Calu3 (cell line): ENCODE measurements around the gene EGFLAM. TPM values are rescaled to one million over a fixed set of nuclear protein-coding genes. Genes with fewer than 3 reads are reported as not detected.

ENCODE experiments used
- BruUV-seq: library from RNA; stranded (reverse); fragments of 400-500 nt; replicated peaks from 2 replicates; lab custom pipeline; 2021; lab: Mats Ljungman, UMichigan
- CTCF ChIA-PET: fragments of 300-600 bp; sonication (Branson Sonifier 250); formaldehyde crosslinking; loops from one replicate; lab custom pipeline; 2022; ENCODE audit warnings: antibody characterized with exemption; lab: Charles Lee
- DNase-seq: peaks from one replicate; pipeline ENCODE4 v3.0.0; 2022
- H3K27ac Mint-ChIP-seq: one replicate; pipeline ENCODE4 v1.8.0; 2022; ENCODE audit warnings: mixed read lengths; ENCODE audit not compliant: unreplicated experiment
- H3K27me3 Mint-ChIP-seq: one replicate; pipeline ENCODE4 v1.8.0; 2022; ENCODE audit warnings: mixed read lengths; ENCODE audit not compliant: unreplicated experiment
- H3K36me3 Mint-ChIP-seq: one replicate; pipeline ENCODE4 v1.8.0; 2022; ENCODE audit warnings: mild to moderate bottlenecking, moderate library complexity, mixed read lengths; ENCODE audit not compliant: insufficient read depth, unreplicated experiment
- H3K4me1 Mint-ChIP-seq: one replicate; pipeline ENCODE4 v1.8.0; 2022; ENCODE audit warnings: mild to moderate bottlenecking, low read depth, mixed read lengths; ENCODE audit not compliant: unreplicated experiment
- H3K4me3 Mint-ChIP-seq: one replicate; pipeline ENCODE4 v1.8.0; 2022; ENCODE audit warnings: mild to moderate bottlenecking, low read depth, moderate library complexity, mixed read lengths; ENCODE audit not compliant: unreplicated experiment
- H3K9me3 Mint-ChIP-seq: one replicate; pipeline ENCODE4 v1.8.0; 2022; ENCODE audit warnings: low read depth, mixed read lengths; ENCODE audit not compliant: unreplicated experiment
- CTCF ChIP-seq: fragments of 200-600 bp; IDR thresholded peaks from one replicate; pipeline ENCODE4 v1.8.0; 2022; ENCODE audit warnings: antibody characterized with exemption; ENCODE audit not compliant: unreplicated experiment
- intact Hi-C: fragments of 100-400 bp; cut with micrococcal nuclease; formaldehyde crosslinking; loops from one replicate; pipeline ENCODE4 v1.10.0; 2022; ENCODE audit not compliant: unreplicated experiment
- total RNA-seq: library from RNA; stranded (reverse); gene quantifications from 2 replicates; pipeline ENCODE4 v1.2.3, GENCODE V29; 2022

Gene EGFLAM
- total RNA-seq, 1 experiment from 2014 or later, result not detected

- BruUV-seq, result no TSS peak
- TF ChIP-seq CTCF, result no peak
- H3K9me3 Mint-ChIP-seq, result no peaks in the 10 kb centered on the region
- peaks cover 79% of the 10 kb centered on the region for H3K27me3 Mint-ChIP-seq
- intact Hi-C loops, result no loop called here
- no peak overlapping the region for H3K27ac Mint-ChIP-seq
- no peak overlapping the region for H3K4me3 Mint-ChIP-seq
- no peaks in the 10 kb centered on the region for H3K4me1 Mint-ChIP-seq
- H3K36me3 Mint-ChIP-seq, result no peaks in the 10 kb centered on the region
- DNase-seq, result no peak
- CTCF ChIA-PET, result no interaction called here
Observed at GRCh38 chr5:38417658-38418017, 159.3 kb downstream of the EGFLAM start.

GRCh38 chr5:38420246-38420645 lies 161.9 kb downstream of the EGFLAM start:
- no peak overlapping the region for H3K4me3 Mint-ChIP-seq
- H3K27me3 Mint-ChIP-seq, result peaks cover 74% of the 10 kb centered on the region
- DNase-seq, result no peak
- no TSS peak for BruUV-seq
- no peaks in the 10 kb centered on the region for H3K4me1 Mint-ChIP-seq
- H3K27ac Mint-ChIP-seq, result no peak overlapping the region
- TF ChIP-seq CTCF, result no peak
- H3K36me3 Mint-ChIP-seq, result no peaks in the 10 kb centered on the region
- no peaks in the 10 kb centered on the region for H3K9me3 Mint-ChIP-seq
- intact Hi-C loops, result loop anchor here (1.0 kb wide), 2 partner anchors 390 to 502 kb away; no protein-coding TSS in a partner anchor
- CTCF ChIA-PET, result interaction anchor here (0.7 to 1.9 kb wide), 6 partner anchors 11 to 390 kb away, joined by 3 to 31 read pairs (median 3); no protein-coding TSS in a partner anchor

GRCh38 chr5:38420691-38421390 lies 162.5 kb downstream of the EGFLAM start:
- intact Hi-C loops, result loop anchor here (1.0 kb wide), 2 partner anchors 389 to 501 kb away; no protein-coding TSS in a partner anchor
- peak; percentile 74 for TF ChIP-seq CTCF
- Mint-ChIP-seq H3K9me3 (no peaks in the 10 kb centered on the region), H3K27ac (no peak overlapping the region), H3K27me3 (peaks cover 70% of the 10 kb centered on the region), H3K4me1 (no peaks in the 10 kb centered on the region), H3K36me3 (no peaks in the 10 kb centered on the region), H3K4me3 (no peak overlapping the region)
- CTCF ChIA-PET, result interaction anchor here (0.7 to 1.9 kb wide), 6 partner anchors 10 to 389 kb away, joined by 3 to 31 read pairs (median 3); no protein-coding TSS in a partner anchor
- no TSS peak for BruUV-seq
- DNase-seq, result peak; percentile 63

GRCh38 chr5:38422622-38423021 lies 164.3 kb downstream of the EGFLAM start:
- intact Hi-C loops, result no loop called here

More at GRCh38 chr5:38422622-38423021, 164.3 kb downstream of the EGFLAM start:
- H3K9me3 Mint-ChIP-seq, result no peaks in the 10 kb centered on the region
- peaks cover 69% of the 10 kb centered on the region for H3K27me3 Mint-ChIP-seq
- no peak for TF ChIP-seq CTCF
- no peaks in the 10 kb centered on the region for H3K36me3 Mint-ChIP-seq
- CTCF ChIA-PET, result interaction anchor here (0.6 kb wide), 2 partner anchors 387 to 956 kb away, joined by 3 read pairs; no protein-coding TSS in a partner anchor
- H3K4me3 Mint-ChIP-seq, result no peak overlapping the region
- no peak for DNase-seq
- BruUV-seq, result no TSS peak
- no peaks in the 10 kb centered on the region for H3K4me1 Mint-ChIP-seq
- no peak overlapping the region for H3K27ac Mint-ChIP-seq
